Erythroblast (primary cell): ENCODE measurements around the gene SLC30A3.

Experiments
- GATA1 ChIP-seq: IDR thresholded peaks from 2 replicates; pipeline ENCODE4 v1.6.1; 2011; ENCODE audit warnings: low read depth, mild to moderate bottlenecking, control low read depth, low read length, moderate library complexity
- POLR2A ChIP-seq: IDR thresholded peaks from 2 replicates; pipeline ENCODE4 v1.6.1; 2011; ENCODE audit warnings: mild to moderate bottlenecking, low read length

DNA sequence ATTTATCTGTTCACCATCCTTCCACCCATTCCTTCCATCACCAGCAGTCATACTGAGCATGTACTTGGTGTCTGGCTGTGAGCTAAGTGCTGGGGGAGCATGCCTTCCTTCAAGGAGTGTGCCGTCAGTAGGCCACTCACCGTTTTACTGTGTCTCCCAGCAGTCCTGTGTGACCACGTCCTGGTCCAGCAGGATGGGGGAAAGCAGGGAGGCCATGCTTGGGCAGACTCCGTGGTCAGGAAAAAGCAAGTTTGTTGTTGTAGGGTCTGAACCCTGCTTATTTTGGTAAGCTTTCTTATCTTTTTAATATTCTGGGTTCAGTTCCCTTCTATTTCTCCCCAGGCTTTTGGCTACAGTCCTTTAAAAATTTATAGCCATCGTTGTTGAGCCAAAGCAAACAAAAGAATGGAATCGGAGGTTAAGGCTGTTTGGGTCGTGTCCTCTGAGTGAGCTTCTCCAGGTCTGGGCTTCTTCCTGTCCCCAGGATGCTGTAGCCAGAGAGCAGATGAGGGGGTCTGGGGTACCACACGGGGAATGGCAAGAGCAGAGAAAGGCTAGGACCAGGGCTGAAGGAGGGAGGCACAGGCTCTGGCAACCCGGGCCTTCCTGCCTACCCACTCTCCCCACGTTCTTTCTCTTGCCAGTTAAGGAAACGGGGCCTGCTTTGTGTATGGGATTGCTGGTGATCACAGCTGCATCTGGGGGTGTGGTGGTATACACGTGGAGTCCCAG lies 13.5 kb downstream of the SLC30A3 start:
- TF ChIP-seq POLR2A (no peak), GATA1 (no peak)
